ENCODE data around the gene FAM20A.

Gene FAM20A

GRCh38 chr17:68542698-68543463 lies 58.3 kb downstream of the FAM20A start:
- H3K27me3 ChIP-seq (ENCODE audit: control insufficient read depth, insufficient read depth, low read length), result no peaks in the 10 kb centered on the region
- no CpG with 5 or more reads among the region's 13 CpGs for WGBS (ENCODE audit: insufficient coverage, insufficient read length)
- H3K4me1 ChIP-seq (ENCODE audit: control insufficient read depth, insufficient read depth, low read length), result no peaks in the 10 kb centered on the region
- H3K9me3 ChIP-seq (ENCODE audit: control insufficient read depth, insufficient read depth, low read length), result no peaks in the 10 kb centered on the region
- H3K27ac ChIP-seq (ENCODE audit: low read length), result no peak overlapping the region
- no peak overlapping the region for H3K4me3 ChIP-seq (ENCODE audit: low read length)
- H3K36me3 ChIP-seq (ENCODE audit: control insufficient read depth, insufficient read depth, low read length), result 0 out of 2 replicates have a peak, but pooled peaks cover 5% of the 10 kb centered on the region
- DNase-seq (ENCODE audit: low read depth, low spot score), result no peak

- no peaks in the 10 kb centered on the region for H3K9me3 ChIP-seq (ENCODE audit: control insufficient read depth, insufficient read depth, low read length)
- no peaks in the 10 kb centered on the region for H3K4me1 ChIP-seq (ENCODE audit: control insufficient read depth, insufficient read depth, low read length)
- no peaks in the 10 kb centered on the region for H3K27me3 ChIP-seq (ENCODE audit: control insufficient read depth, insufficient read depth, low read length)
- no peak for DNase-seq (ENCODE audit: low read depth, low spot score)
- no peak overlapping the region for H3K4me3 ChIP-seq (ENCODE audit: low read length)
- peaks cover 8% of the 10 kb centered on the region; the same call in 1 of the 2 replicates for H3K36me3 ChIP-seq (ENCODE audit: control insufficient read depth, insufficient read depth, low read length)
- H3K27ac ChIP-seq (ENCODE audit: low read length), result no peak overlapping the region
- no CpG with 5 or more reads among the region's 6 CpGs for WGBS (ENCODE audit: insufficient coverage, insufficient read length)
Measured at GRCh38 chr17:68541816-68542215, 59.4 kb downstream of the FAM20A start.

- H3K9me3 ChIP-seq (ENCODE audit: control insufficient read depth, insufficient read depth, low read length), result no peaks in the 10 kb centered on the region
- DNase-seq (ENCODE audit: low read depth, low spot score), result no peak
- H3K4me1 ChIP-seq (ENCODE audit: control insufficient read depth, insufficient read depth, low read length), result no peaks in the 10 kb centered on the region
- no CpG with 5 or more reads among the region's 8 CpGs for whole genome bisulfite sequencing (ENCODE audit: insufficient coverage, insufficient read length)
- no peak overlapping the region for H3K27ac ChIP-seq (ENCODE audit: low read length)
- no peaks in the 10 kb centered on the region for H3K27me3 ChIP-seq (ENCODE audit: control insufficient read depth, insufficient read depth, low read length)
- no peak overlapping the region for H3K4me3 ChIP-seq (ENCODE audit: low read length)
- H3K36me3 ChIP-seq (ENCODE audit: control insufficient read depth, insufficient read depth, low read length), result peaks cover 8% of the 10 kb centered on the region; the same call in 1 of the 2 replicates
Measured at GRCh38 chr17:68540981-68541380, 60.2 kb downstream of the FAM20A start.

- Histone ChIP-seq H3K27me3 (ENCODE audit: control insufficient read depth, insufficient read depth, low read length) (no peaks in the 10 kb centered on the region), H3K27ac (ENCODE audit: low read length) (no peak overlapping the region), H3K4me1 (ENCODE audit: control insufficient read depth, insufficient read depth, low read length) (no peaks in the 10 kb centered on the region), H3K4me3 (ENCODE audit: low read length) (no peak overlapping the region), H3K36me3 (ENCODE audit: control insufficient read depth, insufficient read depth, low read length) (peaks cover 8% of the 10 kb centered on the region; the same call in 1 of the 2 replicates), H3K9me3 (ENCODE audit: control insufficient read depth, insufficient read depth, low read length) (no peaks in the 10 kb centered on the region)
- WGBS (ENCODE audit: insufficient coverage, insufficient read length), result no CpG with 5 or more reads among the region's 20 CpGs
- no peak for DNase-seq (ENCODE audit: low read depth, low spot score)
Measured at GRCh38 chr17:68539548-68540467, 61.4 kb downstream of the FAM20A start.

- Histone ChIP-seq H3K36me3 (ENCODE audit: control insufficient read depth, insufficient read depth, low read length) (peaks cover 10% of the 10 kb centered on the region; the same call in 1 of the 2 replicates), H3K27ac (ENCODE audit: low read length) (no peak overlapping the region), H3K27me3 (ENCODE audit: control insufficient read depth, insufficient read depth, low read length) (no peaks in the 10 kb centered on the region), H3K4me1 (ENCODE audit: control insufficient read depth, insufficient read depth, low read length) (no peaks in the 10 kb centered on the region), H3K4me3 (ENCODE audit: low read length) (no peak overlapping the region), H3K9me3 (ENCODE audit: control insufficient read depth, insufficient read depth, low read length) (no peaks in the 10 kb centered on the region)
- WGBS (ENCODE audit: insufficient coverage, insufficient read length), result no CpG with 5 or more reads among the region's 3 CpGs
- DNase-seq (ENCODE audit: low read depth, low spot score), result no peak
Measured at GRCh38 chr17:68535922-68536321, 65.2 kb downstream of the FAM20A start.

DNA sequence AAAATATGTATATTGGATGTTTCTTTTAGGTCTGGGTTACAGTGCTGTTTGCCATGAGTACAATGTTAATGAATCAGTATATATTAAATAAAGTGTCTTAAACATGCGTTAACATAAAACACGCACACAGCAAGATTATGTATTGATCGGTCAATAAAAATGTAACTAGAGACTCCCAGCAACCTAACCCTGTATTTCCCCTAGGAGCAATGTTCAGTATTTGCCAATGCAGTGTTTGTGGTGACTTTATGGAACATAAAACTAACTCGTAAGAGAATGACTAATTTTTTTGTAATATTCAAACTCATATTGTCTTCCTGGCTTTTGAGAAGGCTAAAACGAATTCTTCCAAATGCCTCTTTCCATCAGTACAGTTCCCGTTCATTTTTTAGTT lies 66.5 kb downstream of the FAM20A start:
- Histone ChIP-seq H3K27me3 (ENCODE audit: control insufficient read depth, insufficient read depth, low read length) (no peaks in the 10 kb centered on the region), H3K4me3 (ENCODE audit: low read length) (no peak overlapping the region), H3K4me1 (ENCODE audit: control insufficient read depth, insufficient read depth, low read length) (no peaks in the 10 kb centered on the region), H3K9me3 (ENCODE audit: control insufficient read depth, insufficient read depth, low read length) (no peaks in the 10 kb centered on the region), H3K27ac (ENCODE audit: low read length) (no peak overlapping the region), H3K36me3 (ENCODE audit: control insufficient read depth, insufficient read depth, low read length) (peaks cover 10% of the 10 kb centered on the region)
- no CpG with 5 or more reads among the region's 6 CpGs for WGBS (ENCODE audit: insufficient coverage, insufficient read length)
- no peak for DNase-seq (ENCODE audit: low read depth, low spot score)

- WGBS (ENCODE audit: insufficient coverage, insufficient read length), result no CpG with 5 or more reads among the region's 6 CpGs
- Histone ChIP-seq H3K27me3 (ENCODE audit: control insufficient read depth, insufficient read depth, low read length) (no peaks in the 10 kb centered on the region), H3K9me3 (ENCODE audit: control insufficient read depth, insufficient read depth, low read length) (no peaks in the 10 kb centered on the region), H3K4me1 (ENCODE audit: control insufficient read depth, insufficient read depth, low read length) (no peaks in the 10 kb centered on the region), H3K4me3 (ENCODE audit: low read length) (no peak overlapping the region), H3K36me3 (ENCODE audit: control insufficient read depth, insufficient read depth, low read length) (peaks cover 10% of the 10 kb centered on the region), H3K27ac (ENCODE audit: low read length) (no peak overlapping the region)
- no peak for DNase-seq (ENCODE audit: low read depth, low spot score)
Measured at GRCh38 chr17:68533887-68534694, 67.1 kb downstream of the FAM20A start.

DNA sequence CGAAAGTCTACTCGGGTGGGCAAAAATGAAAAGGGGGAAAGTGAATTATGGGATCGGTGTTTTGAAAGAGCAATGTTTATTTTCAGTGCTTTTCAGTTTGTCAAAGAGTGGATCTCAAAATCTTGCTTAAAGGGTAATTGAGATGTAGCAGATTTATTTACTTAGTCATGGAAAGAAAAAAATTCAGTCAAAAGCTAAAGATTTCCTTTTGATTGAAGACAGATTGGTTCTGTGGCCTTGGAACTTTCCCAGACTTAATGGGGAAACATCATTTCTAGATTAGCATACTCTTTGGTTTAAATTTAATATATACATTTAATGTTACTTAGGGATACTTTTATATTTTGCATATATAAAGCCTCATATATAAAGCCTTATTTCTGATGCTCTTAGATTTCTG lies 68.3 kb downstream of the FAM20A start:
- 100% methylated on average over 1 of the region's 3 CpGs for WGBS (ENCODE audit: insufficient coverage, insufficient read length)
- Histone ChIP-seq H3K36me3 (ENCODE audit: control insufficient read depth, insufficient read depth, low read length) (peaks cover 11% of the 10 kb centered on the region), H3K4me1 (ENCODE audit: control insufficient read depth, insufficient read depth, low read length) (no peaks in the 10 kb centered on the region), H3K27ac (ENCODE audit: low read length) (no peak overlapping the region), H3K9me3 (ENCODE audit: control insufficient read depth, insufficient read depth, low read length) (no peaks in the 10 kb centered on the region), H3K4me3 (ENCODE audit: low read length) (no peak overlapping the region), H3K27me3 (ENCODE audit: control insufficient read depth, insufficient read depth, low read length) (no peaks in the 10 kb centered on the region)
- DNase-seq (ENCODE audit: low read depth, low spot score), result no peak

DNA sequence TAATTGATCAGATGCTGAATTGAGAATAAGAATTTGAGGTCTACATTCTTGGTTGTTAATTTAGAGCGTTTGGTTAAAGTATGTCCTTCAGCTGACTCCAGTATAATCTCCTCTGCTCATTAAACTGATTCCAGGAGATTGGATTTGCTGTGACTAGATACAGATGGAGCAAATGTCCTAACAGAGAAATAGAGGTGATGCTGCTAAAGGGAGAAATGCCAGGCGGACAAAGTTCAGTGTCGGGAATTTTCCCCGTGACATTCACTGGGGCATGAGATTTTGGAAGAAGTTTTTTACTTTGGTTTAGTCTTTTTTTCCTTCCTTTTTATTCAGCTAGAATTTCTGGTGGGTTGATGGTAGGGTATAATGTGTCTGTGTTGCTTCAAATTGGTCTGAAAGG lies 69.9 kb downstream of the FAM20A start:
- Histone ChIP-seq H3K27me3 (ENCODE audit: control insufficient read depth, insufficient read depth, low read length) (no peaks in the 10 kb centered on the region), H3K36me3 (ENCODE audit: control insufficient read depth, insufficient read depth, low read length) (peaks cover 14% of the 10 kb centered on the region), H3K4me1 (ENCODE audit: control insufficient read depth, insufficient read depth, low read length) (no peaks in the 10 kb centered on the region), H3K9me3 (ENCODE audit: control insufficient read depth, insufficient read depth, low read length) (no peaks in the 10 kb centered on the region), H3K4me3 (ENCODE audit: low read length) (no peak overlapping the region), H3K27ac (ENCODE audit: low read length) (no peak overlapping the region)
- no peak for DNase-seq (ENCODE audit: low read depth, low spot score)
- no CpG with 5 or more reads among the region's 4 CpGs for WGBS (ENCODE audit: insufficient coverage, insufficient read length)

- H3K9me3 ChIP-seq (ENCODE audit: control insufficient read depth, insufficient read depth, low read length), result no peaks in the 10 kb centered on the region
- no peak for DNase-seq (ENCODE audit: low read depth, low spot score)
- no peaks in the 10 kb centered on the region for H3K4me1 ChIP-seq (ENCODE audit: control insufficient read depth, insufficient read depth, low read length)
- H3K27ac ChIP-seq (ENCODE audit: low read length), result no peak overlapping the region
- no CpG with 5 or more reads among the region's 4 CpGs for WGBS (ENCODE audit: insufficient coverage, insufficient read length)
- H3K27me3 ChIP-seq (ENCODE audit: control insufficient read depth, insufficient read depth, low read length), result no peaks in the 10 kb centered on the region
- H3K36me3 ChIP-seq (ENCODE audit: control insufficient read depth, insufficient read depth, low read length), result peaks cover 16% of the 10 kb centered on the region
- H3K4me3 ChIP-seq (ENCODE audit: low read length), result no peak overlapping the region
Measured at GRCh38 chr17:68527314-68527713, 73.9 kb downstream of the FAM20A start.
